ENCODE results near the gene GRAMD1B. TPM values are rescaled to one million over a fixed set of nuclear protein-coding genes. Genes with fewer than 3 reads are reported as not detected.

GRAMD1B gene
- total RNA-seq, 2 experiments from 2014 or later, result 36.8 to 39.0 TPM

GRCh38 chr11:123431619-123432018 lies 1.6 kb downstream of the GRAMD1B start:
- Mint-ChIP-seq H3K9me3 (peaks cover 2% of the 10 kb centered on the region), H3K4me1 (ENCODE audit: low read depth) (peaks cover 47% of the 10 kb centered on the region), H3K36me3 (peaks cover 22% of the 10 kb centered on the region), H3K27me3 (no peaks in the 10 kb centered on the region), H3K27ac (peak overlapping the region; percentile 90), H3K4me3 (peak overlapping the region; percentile 85)
- POLR2A ChIA-PET, result interaction anchor here (0.6 kb wide), 1 partner anchor 23 kb away, joined by 3 read pairs; no protein-coding TSS in a partner anchor
- peak; percentile 27 for DNase-seq
- intact Hi-C loops (cut with micrococcal nuclease), result loop anchor here (1.0 to 5.0 kb wide), 5 partner anchors 23 to 369 kb away; partner anchors contain the start of gene HSPA8
- CTCF ChIA-PET, result interaction anchor here (0.8 to 6.1 kb wide), 12 partner anchors 16 to 170 kb away, joined by 3 to 54 read pairs (median 4); no protein-coding TSS in a partner anchor

- Mint-ChIP-seq H3K27me3 (no peaks in the 10 kb centered on the region), H3K36me3 (peaks cover 34% of the 10 kb centered on the region), H3K4me1 (ENCODE audit: low read depth) (peaks cover 70% of the 10 kb centered on the region), H3K9me3 (peaks cover 2% of the 10 kb centered on the region), H3K27ac (no peak overlapping the region), H3K4me3 (no peak overlapping the region)
- CTCF ChIA-PET, result interaction anchor here (0.7 to 6.1 kb wide), 12 partner anchors 7 to 187 kb away, joined by 3 to 54 read pairs (median 4); no protein-coding TSS in a partner anchor
- intact Hi-C loops (cut with micrococcal nuclease), result loop anchor here (1.0 to 5.0 kb wide), 2 partner anchors 27 to 372 kb away; partner anchors contain the start of gene HSPA8
- POLR2A ChIA-PET, result interaction anchor here (1.0 to 1.2 kb wide), 3 partner anchors 52 to 129 kb away, joined by 3 read pairs; no protein-coding TSS in a partner anchor
- DNase-seq, result peak; percentile 66
Observed at GRCh38 chr11:123434262-123434661, 4.2 kb downstream of the GRAMD1B start.

- ChIA-PET CTCF (interaction anchor here (0.7 to 6.1 kb wide), 13 partner anchors 8 to 188 kb away, joined by 3 to 54 read pairs (median 4); no protein-coding TSS in a partner anchor), POLR2A (interaction anchor here (1.0 to 1.2 kb wide), 3 partner anchors 53 to 130 kb away, joined by 3 read pairs; no protein-coding TSS in a partner anchor)
- no peak for DNase-seq
- H3K36me3 Mint-ChIP-seq, result peaks cover 37% of the 10 kb centered on the region
- H3K9me3 Mint-ChIP-seq, result peaks cover 2% of the 10 kb centered on the region
- intact Hi-C loops (cut with micrococcal nuclease), result loop anchor here (1.0 to 5.0 kb wide), 2 partner anchors 28 to 373 kb away; partner anchors contain the start of gene HSPA8
- H3K27me3 Mint-ChIP-seq, result no peaks in the 10 kb centered on the region
- peaks cover 70% of the 10 kb centered on the region for H3K4me1 Mint-ChIP-seq (ENCODE audit: low read depth)
- no peak overlapping the region for H3K27ac Mint-ChIP-seq
- H3K4me3 Mint-ChIP-seq, result no peak overlapping the region
Observed at GRCh38 chr11:123434911-123435310, 4.8 kb downstream of the GRAMD1B start.

GRCh38 chr11:123437236-123437979 lies 7.3 kb downstream of the GRAMD1B start:
- Mint-ChIP-seq H3K27me3 (no peaks in the 10 kb centered on the region), H3K9me3 (peaks cover 2% of the 10 kb centered on the region), H3K4me1 (ENCODE audit: low read depth) (peaks cover 80% of the 10 kb centered on the region), H3K4me3 (peak overlapping the region; percentile 54), H3K27ac (peak overlapping the region; percentile 83), H3K36me3 (peaks cover 39% of the 10 kb centered on the region)
- peak; percentile 51 for DNase-seq
- intact Hi-C loops (cut with micrococcal nuclease), result loop anchor here (1.0 kb wide), 1 partner anchor 17 kb away; no protein-coding TSS in a partner anchor
- ChIA-PET POLR2A (interaction anchor here (1.2 to 2.1 kb wide), 2 partner anchors 12 to 55 kb away, joined by 4 to 6 read pairs; no protein-coding TSS in a partner anchor), CTCF (interaction anchor here (0.6 to 2.3 kb wide), 6 partner anchors 14 to 575 kb away, joined by 3 to 9 read pairs (median 3); no protein-coding TSS in a partner anchor)

GRCh38 chr11:123438131-123438627 lies 8.1 kb downstream of the GRAMD1B start:
- intact Hi-C loops (cut with micrococcal nuclease), result no loop called here
- POLR2A ChIA-PET, result interaction anchor here (1.1 to 2.1 kb wide), 5 partner anchors 10 to 56 kb away, joined by 3 to 7 read pairs (median 4); no protein-coding TSS in a partner anchor
- H3K4me1 Mint-ChIP-seq (ENCODE audit: low read depth), result peaks cover 75% of the 10 kb centered on the region

GRCh38 chr11:123439616-123440015 lies 9.5 kb downstream of the GRAMD1B start:
- Mint-ChIP-seq H3K27ac (peak overlapping the region; percentile 38), H3K4me3 (no peak overlapping the region), H3K36me3 (peaks cover 31% of the 10 kb centered on the region), H3K27me3 (no peaks in the 10 kb centered on the region), H3K4me1 (ENCODE audit: low read depth) (peaks cover 63% of the 10 kb centered on the region), H3K9me3 (peaks cover 2% of the 10 kb centered on the region)
- peak; percentile 46 for DNase-seq
- ChIA-PET CTCF (interaction anchor here (0.6 to 2.3 kb wide), 6 partner anchors 11 to 178 kb away, joined by 3 to 9 read pairs (median 4); no protein-coding TSS in a partner anchor), POLR2A (interaction anchor here (1.3 kb wide), 1 partner anchor 12 kb away, joined by 3 read pairs; no protein-coding TSS in a partner anchor)
- intact Hi-C loops (cut with micrococcal nuclease), result no loop called here

More at GRCh38 chr11:123438131-123438627, 8.1 kb downstream of the GRAMD1B start:
- Mint-ChIP-seq H3K36me3 (peaks cover 35% of the 10 kb centered on the region), H3K27me3 (no peaks in the 10 kb centered on the region), H3K4me3 (no peak overlapping the region), H3K9me3 (peaks cover 2% of the 10 kb centered on the region), H3K27ac (peak overlapping the region; percentile 16)
- CTCF ChIA-PET, result interaction anchor here (1.0 to 2.3 kb wide), 10 partner anchors 9 to 177 kb away, joined by 3 to 9 read pairs (median 4); no protein-coding TSS in a partner anchor
- DNase-seq, result no peak

- no peak for DNase-seq
- H3K36me3 Mint-ChIP-seq, result peaks cover 33% of the 10 kb centered on the region
- H3K27me3 Mint-ChIP-seq, result no peaks in the 10 kb centered on the region
- peaks cover 2% of the 10 kb centered on the region for H3K9me3 Mint-ChIP-seq
- CTCF ChIA-PET, result no interaction called here
- POLR2A ChIA-PET, result no interaction called here
- H3K27ac Mint-ChIP-seq, result no peak overlapping the region
- peaks cover 60% of the 10 kb centered on the region for H3K4me1 Mint-ChIP-seq (ENCODE audit: low read depth)
- H3K4me3 Mint-ChIP-seq, result no peak overlapping the region
- intact Hi-C loops (cut with micrococcal nuclease), result no loop called here
Observed at GRCh38 chr11:123441161-123441560, 11.1 kb downstream of the GRAMD1B start.

GRCh38 chr11:123443851-123444623 lies 14.0 kb downstream of the GRAMD1B start:
- Mint-ChIP-seq H3K27ac (no peak overlapping the region), H3K4me1 (ENCODE audit: low read depth) (peaks cover 44% of the 10 kb centered on the region), H3K36me3 (peaks cover 17% of the 10 kb centered on the region), H3K27me3 (no peaks in the 10 kb centered on the region), H3K4me3 (no peak overlapping the region), H3K9me3 (no peaks in the 10 kb centered on the region)
- DNase-seq, result no peak
- ChIA-PET POLR2A (no interaction called here), CTCF (interaction anchor here (0.7 to 1.1 kb wide), 4 partner anchors 9 to 61 kb away, joined by 3 to 4 read pairs (median 3); no protein-coding TSS in a partner anchor)
- intact Hi-C loops (cut with micrococcal nuclease), result no loop called here

GRCh38 chr11:123448823-123449222 lies 18.8 kb downstream of the GRAMD1B start:
- ChIA-PET CTCF (interaction anchor here (0.9 to 4.6 kb wide), 3 partner anchors 10 to 187 kb away, joined by 3 to 13 read pairs (median 4); no protein-coding TSS in a partner anchor), POLR2A (interaction anchor here (1.4 kb wide), 1 partner anchor 16 kb away, joined by 3 read pairs; no protein-coding TSS in a partner anchor)
- intact Hi-C loops (cut with micrococcal nuclease), result no loop called here
- Mint-ChIP-seq H3K4me3 (no peak overlapping the region), H3K36me3 (peaks cover 7% of the 10 kb centered on the region), H3K9me3 (no peaks in the 10 kb centered on the region), H3K27me3 (no peaks in the 10 kb centered on the region), H3K4me1 (ENCODE audit: low read depth) (peaks cover 60% of the 10 kb centered on the region), H3K27ac (no peak overlapping the region)
- no peak for DNase-seq

GRCh38 chr11:123449436-123449835 lies 19.4 kb downstream of the GRAMD1B start:
- CTCF ChIA-PET, result interaction anchor here (1.1 to 4.6 kb wide), 3 partner anchors 11 to 42 kb away, joined by 3 to 13 read pairs (median 4); no protein-coding TSS in a partner anchor
- Mint-ChIP-seq H3K4me3 (no peak overlapping the region), H3K4me1 (ENCODE audit: low read depth) (peaks cover 66% of the 10 kb centered on the region), H3K36me3 (peaks cover 9% of the 10 kb centered on the region), H3K27me3 (no peaks in the 10 kb centered on the region), H3K9me3 (no peaks in the 10 kb centered on the region), H3K27ac (no peak overlapping the region)
- intact Hi-C loops (cut with micrococcal nuclease), result no loop called here
- no peak for DNase-seq
- POLR2A ChIA-PET, result interaction anchor here (0.9 to 1.4 kb wide), 2 partner anchors 12 to 17 kb away, joined by 3 to 4 read pairs; no protein-coding TSS in a partner anchor

- H3K9me3 Mint-ChIP-seq, result no peaks in the 10 kb centered on the region
- DNase-seq, result no peak
- peak overlapping the region; percentile 86 for H3K27ac Mint-ChIP-seq
- intact Hi-C loops (cut with micrococcal nuclease), result loop anchor here (5.0 to 10.0 kb wide), 2 partner anchors 703 to 796 kb away; partner anchors contain the start of gene UBASH3B
- ChIA-PET CTCF (interaction anchor here (0.9 to 4.6 kb wide), 6 partner anchors 12 to 150 kb away, joined by 3 to 13 read pairs (median 6); no protein-coding TSS in a partner anchor), POLR2A (interaction anchor here (0.9 to 1.8 kb wide), 4 partner anchors 12 to 391 kb away, joined by 3 to 7 read pairs (median 4); no protein-coding TSS in a partner anchor)
- H3K4me3 Mint-ChIP-seq, result no peak overlapping the region
- H3K4me1 Mint-ChIP-seq (ENCODE audit: low read depth), result peaks cover 72% of the 10 kb centered on the region
- peaks cover 7% of the 10 kb centered on the region for H3K36me3 Mint-ChIP-seq
- H3K27me3 Mint-ChIP-seq, result no peaks in the 10 kb centered on the region
Observed at GRCh38 chr11:123450623-123451022, 20.6 kb downstream of the GRAMD1B start.
